IPS-NIHi7 (cell line): ENCODE data around the gene COL23A1.
"Not testable (repeated sequence)": the region's sequence is repeated elsewhere in the genome, so short reads cannot be mapped to it uniquely, and the experiment has no call there.

ENCODE experiments used
- DNase-seq: peaks from one replicate; pipeline ENCODE4 v3.0.0; 2012; ENCODE audit warnings: mixed read lengths; ENCODE audit errors: extremely low spot score

COL23A1 gene

DNA sequence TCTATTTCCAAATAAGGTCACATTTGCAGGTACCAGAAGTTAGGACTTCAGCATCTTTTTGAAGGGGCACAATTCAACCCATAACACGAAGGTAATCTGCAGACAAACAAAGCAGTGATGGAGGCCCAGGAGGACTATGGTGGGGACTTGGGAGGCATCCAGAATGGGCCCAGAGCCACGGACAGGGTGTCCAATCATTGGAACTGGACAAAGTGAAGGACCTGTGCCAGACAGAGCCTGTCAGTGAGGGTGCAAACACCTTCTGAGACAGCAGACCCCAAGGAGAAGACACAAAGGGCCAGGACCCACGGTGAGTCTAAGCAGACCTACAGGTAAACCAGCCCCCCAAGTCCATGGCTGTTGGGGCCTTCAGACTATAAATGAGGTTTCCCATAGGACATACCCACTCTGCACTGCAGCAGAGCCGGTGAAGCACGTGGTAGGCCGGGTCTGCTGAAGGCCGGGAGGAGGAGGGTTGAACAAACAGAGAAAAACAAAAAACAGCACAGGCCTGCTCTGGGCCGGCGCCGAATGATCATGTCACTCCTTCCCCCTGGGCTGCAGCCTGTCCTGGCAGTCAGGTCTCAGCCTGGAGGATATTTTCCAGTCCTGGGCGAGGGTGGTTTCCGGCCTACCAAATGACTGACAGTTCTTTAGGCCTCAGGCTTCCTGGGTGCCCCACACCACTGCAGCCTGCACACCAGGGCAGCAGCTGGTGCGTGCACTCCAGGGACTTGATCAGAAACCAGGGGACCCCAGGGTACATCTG lies 84.4 kb downstream of the COL23A1 start:
- no peak for DNase-seq

DNA sequence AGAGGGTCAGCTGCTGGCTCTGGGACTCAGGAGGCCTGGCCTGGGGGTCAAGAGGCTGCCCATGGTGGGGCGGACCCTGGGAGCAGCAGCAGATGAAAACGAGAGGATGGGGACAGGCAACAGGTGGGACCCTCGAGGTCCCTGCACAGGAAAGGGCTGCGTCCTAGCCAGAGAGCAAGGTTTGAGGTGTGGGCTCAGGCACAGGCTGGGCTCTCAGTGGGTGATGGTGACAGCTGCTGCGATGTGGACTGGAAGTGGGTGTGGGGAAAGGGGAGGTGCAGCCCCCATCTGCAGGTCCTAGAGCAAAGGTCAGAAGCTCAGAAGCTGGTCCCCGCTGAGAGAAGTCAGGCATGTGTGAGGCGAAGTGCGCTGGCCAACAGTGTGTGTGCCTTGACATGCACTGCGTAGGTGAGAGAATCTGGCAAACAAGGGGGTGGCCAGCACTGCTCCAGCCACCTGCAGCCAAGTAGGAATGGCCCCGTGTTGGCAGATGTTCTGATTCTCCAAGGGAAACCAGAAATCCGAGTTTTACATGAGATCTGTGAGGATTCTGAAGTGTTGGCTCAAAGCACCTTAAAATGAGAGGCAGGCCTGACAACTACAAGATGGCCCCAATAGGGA lies 85.7 kb downstream of the COL23A1 start:
- no peak for DNase-seq

DNA sequence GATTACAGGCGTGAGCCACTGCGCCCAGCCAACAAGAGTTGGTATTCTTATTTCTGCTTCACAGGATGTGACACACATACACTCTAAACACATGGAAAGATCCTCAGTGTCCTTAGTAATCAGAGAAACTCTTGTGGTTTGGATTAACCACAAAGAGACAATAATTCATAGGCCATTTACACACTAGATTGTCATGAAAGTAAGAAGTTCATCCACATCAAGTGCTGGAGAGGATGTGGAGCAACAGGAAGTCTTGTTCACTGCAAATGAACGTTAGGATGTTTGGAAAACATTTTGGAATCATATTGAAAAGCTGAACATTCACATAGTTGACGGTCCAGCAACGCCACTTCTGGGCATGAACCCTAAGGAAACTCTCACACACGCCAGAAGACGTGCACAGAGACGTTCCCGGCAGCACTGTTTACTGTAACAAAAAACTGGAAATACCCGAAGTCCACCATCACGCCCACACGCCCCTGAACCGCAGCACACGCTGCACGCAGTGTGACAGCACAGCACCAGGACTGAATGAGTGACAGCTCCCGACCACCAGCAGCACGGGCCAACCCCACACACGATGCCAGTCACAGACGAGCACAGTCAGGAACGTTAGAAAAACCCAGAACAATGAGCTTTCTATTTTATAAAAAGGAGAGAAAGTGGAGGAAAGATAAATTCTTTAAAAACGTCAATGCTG lies 87.6 kb downstream of the COL23A1 start:
- no peak for DNase-seq

DNA sequence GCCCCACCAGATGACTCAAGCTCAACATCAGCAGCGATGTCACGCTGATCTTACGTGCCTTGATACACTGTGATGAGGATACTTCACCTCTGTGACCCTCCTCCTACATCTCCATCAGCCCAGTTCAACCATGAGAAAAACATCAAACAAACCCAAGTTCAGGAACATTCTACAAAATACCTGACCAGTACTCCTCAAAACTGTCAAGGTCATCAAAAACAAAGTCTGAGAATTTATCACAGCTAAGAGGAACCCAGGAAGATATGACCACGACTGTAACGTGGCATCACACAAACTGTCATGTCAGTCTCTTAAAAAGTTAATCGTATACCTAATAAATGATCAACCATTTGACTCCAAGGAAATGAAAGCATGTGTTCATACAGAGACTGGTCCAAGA lies 90.8 kb downstream of the COL23A1 start:
- DNase-seq = no peak

DNA sequence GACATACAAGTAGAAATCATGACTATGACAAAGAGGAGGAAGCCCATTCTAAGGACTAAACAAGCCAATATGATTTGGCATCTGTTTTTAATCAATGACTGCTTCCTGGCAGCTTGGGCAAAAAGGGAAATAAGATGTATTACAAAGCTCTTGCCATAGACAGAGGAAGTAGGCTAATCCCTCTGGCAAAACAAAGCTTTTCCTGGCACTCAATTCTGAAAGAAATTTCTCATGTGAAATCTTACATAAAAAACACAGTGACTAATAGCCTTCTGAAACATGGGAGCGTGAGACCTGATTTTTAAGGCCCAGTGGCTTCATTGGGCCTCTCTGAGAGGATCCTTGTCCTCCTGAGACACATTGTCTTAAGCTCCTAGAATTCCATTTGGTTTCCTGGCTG lies 93.6 kb downstream of the COL23A1 start:
- no peak for DNase-seq

DNA sequence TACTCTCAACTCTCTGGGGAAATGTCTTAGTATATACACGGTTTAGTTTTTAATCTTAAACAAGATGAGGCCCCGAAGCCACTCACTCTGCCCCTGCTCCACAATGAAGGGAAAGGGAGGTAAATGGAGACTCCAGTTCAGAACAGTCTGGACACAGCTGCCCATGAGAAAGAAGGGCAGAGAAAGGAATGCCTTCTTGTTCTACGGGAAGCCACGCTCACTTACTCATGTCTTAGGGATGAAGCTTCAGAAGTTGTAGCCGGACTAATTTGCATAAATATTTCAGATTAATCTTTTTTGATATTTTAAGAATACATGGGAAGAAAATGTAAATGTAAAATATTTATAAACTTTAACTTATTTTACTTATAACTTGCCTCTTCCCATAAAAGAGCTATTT lies 94.0 kb downstream of the COL23A1 start:
- no peak for DNase-seq

DNA sequence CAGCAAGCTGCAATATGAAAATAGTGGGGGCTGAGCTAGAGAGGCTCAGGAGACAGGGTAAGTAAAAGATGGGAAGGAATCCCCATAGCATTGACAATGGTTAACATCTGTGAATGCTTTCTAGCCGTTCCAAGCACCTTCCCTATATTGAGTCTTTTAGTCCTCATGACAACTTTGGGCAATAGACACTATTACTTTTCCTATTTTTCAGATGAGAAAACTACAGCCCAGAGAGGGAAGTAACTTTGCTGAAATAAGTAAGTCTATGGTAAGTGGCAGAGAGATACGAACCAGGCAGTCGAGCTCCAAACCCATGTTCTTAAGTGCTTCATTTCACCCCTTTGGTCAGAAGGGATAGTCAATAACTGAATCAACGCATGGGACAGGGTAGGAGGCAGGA lies 94.5 kb downstream of the COL23A1 start:
- DNase-seq = no peak

DNA sequence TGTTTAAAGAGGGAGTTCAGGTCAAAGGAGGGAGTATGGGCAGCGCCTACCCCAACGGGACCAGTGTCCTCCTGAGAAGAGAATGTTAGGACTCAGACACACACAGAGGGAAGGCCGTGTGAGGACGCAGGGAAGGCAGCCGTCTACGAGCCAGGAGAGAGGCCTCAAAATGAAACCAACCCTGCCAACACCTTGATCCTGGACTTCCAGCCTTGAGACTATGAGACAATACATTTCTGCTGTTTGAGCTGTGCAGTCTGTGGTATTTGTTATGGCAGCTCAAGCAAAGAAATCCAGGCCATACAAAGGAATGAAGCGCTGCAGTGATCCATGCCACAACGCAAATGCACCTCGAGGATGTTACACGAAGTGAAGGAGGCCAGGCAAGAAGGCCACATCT lies 97.9 kb downstream of the COL23A1 start:
- no peak for DNase-seq

DNA sequence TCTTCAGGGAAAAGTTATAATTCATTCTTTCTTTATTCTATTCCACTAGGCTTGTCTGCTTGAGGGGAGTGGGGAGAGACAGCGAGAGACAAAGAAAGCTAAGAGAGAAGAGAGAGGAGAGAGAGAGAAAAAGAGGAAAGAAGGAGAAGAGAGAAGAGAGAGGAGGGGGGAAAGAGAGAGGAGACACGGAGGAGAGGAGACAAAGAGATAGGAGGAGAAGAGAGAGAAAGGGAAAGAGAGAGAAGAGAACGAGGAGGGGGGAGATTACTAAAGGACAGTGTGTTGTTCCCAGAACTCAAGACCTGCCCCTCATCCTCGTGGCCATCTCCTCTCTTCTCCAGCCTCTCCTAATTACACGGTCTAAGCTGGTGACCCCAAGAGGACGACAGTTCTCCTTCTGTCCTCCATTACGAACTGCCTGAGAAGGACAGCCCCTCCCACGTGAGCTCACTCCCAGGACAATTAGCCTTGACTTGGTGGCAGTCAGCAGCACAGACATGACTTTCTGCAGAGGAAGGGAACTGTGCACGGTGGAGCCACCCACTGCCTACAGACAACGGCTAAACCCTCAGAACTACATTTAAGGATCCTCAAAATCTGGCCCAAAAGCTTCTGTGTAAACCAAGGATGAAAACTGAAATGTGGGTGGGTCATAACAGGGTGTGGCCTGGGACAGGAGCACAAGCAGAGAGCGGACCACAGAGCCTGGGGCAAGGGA lies 99.1 kb downstream of the COL23A1 start:
- no peak for DNase-seq

DNA sequence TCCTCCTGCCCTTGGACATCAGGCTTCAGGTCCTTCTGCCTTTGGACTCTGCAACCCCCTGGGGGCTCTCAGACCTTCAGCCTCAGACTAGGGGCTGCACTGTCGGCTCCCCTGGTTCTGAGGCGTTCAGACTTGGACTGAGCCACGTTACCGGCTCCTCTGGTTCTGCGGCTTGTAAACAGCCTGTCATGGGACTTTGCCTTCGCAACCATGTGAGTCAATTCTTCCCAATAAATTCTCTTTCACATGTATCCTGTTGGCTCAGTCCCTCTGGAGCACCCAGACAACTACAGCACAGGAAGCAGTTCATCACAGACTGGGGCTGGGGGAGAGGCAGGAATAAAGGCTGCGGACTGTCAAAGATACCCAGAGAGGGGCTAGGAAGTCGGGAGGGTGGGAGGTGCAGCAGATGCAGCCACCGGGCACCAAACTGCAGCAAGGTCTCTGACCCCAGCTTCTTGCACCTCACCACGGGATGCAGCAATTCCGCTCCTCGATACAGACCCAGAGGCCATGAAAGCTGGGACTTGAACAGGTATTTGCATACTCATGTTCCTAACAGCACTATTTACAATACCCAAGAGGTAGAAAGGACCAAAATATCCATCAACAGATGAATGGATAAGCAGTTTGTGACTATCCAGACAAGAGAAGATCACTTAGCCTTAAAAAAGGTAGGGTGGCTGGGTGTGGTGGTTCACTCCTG lies 100.8 kb downstream of the COL23A1 start:
- DNase-seq = no peak

DNA sequence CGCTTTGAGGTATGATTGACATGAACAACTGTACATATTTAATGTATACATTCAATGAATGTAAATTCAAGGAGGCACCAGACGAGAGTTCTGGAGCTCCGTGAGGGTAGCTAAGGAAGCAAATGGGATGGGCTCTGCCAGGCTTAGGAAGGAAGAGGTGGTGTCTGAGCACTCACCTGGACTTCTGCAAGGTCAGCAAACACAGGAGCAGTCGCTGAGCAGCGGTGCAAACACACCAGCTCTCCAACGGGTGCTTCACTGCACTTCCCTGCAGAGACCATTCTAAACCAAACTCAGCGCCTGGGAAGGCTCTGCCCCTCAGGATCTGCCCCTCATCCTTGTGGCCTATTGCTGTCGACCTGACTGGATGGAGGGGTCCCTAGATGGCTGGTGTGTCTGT lies 101.5 kb downstream of the COL23A1 start:
- no peak for DNase-seq

DNA sequence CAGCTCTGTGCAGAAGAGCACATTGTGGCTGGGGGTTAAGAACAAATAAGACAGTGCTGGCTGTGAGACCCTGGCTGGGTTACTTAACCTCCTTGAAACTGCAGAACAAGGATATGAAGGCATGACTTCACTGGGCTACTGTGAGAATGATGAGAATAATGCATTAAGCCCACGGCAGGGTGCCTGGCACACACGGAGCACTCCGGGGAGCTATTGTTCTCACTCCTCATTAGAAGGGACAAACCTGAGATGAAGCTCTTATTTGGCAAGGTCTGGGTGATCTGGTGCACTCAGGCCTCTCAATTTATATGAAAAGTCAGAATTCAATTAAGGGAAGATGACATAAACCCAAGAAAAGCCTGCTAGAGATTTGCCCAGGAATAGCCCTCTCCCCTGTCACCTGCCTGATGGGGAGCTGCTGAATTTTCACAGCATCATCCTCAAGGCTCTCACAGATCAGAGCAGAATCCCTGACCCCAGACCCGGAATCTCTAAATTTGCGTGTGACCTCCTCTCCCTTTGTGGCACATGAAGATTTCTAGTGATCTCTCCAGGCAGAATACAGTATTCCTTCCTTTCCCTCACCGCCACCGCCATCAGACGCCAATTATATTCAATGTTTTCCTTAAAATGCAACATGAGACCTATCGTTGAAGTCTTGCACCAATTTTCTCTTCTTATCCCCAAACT lies 102.1 kb downstream of the COL23A1 start:
- DNase-seq = no peak

DNA sequence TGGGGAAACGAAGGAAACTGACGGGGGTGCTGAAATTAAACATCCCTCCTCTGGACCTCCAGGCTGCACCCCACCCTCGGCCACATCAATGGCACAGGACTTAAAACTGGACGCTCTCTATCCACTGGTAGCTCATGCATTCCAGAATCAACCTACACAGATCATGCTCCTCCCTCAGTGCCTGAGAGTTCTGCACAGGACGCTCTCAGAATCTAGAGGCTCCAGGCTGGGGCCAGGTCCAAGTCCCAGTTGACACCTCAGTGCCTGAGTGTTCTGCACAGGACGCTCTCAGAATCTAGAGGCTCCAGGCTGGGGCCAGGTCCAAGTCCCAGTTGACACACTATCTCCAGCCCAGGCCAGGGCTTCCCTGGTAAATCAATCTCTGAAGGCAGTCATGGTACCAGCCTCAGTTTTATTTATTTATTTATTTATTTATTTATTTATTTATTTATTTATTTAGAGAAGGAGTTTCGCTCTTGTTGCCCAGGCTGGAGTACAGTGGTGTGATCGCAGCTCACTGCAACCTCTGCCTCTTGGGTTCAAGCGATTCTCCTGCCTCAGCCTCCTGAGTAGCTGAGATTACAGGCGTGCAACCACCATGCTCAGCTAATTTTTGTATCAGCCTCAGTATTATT lies 103.2 kb downstream of the COL23A1 start:
- not testable (repeated sequence) for DNase-seq

DNA sequence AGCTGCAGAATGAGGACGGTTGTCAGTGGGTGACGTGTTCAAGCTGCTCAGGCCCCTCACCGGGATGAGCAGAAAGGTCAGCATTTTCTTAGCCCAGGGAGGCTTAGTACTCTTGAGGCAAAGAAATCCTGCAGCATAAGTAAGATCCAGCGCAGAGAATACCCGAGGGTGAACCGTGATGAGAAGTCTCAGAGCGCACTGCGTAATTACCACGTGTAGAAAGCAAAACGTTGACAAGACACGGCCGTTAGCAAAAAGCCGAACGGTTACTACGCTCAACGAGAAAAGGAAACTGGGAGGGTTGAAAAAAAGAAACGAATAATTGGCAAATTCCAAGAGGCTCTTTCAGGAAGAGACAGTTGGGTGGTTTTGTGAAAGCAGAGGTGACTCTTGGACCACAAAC lies 104.0 kb downstream of the COL23A1 start:
- DNase-seq = no peak

DNA sequence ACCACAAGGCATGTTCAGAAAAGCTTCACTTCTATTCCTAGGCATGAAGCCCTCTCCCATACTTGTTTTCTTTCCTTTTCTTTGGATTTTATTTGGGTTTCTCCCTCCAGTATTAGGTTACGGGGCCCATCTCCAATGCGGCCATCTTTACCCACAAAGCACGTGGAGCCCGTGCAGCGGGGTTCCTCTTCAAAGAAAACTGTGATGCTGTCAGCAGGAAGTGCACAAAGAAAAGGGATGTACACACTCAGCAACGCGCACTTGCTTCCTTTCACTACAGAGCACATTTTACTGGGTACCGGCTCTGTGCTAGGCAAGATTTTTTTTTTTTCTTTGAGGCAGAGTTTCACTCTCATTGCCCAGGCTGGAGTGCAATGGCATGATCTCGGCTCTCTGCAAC lies 106.6 kb downstream of the COL23A1 start:
- DNase-seq = no peak

DNA sequence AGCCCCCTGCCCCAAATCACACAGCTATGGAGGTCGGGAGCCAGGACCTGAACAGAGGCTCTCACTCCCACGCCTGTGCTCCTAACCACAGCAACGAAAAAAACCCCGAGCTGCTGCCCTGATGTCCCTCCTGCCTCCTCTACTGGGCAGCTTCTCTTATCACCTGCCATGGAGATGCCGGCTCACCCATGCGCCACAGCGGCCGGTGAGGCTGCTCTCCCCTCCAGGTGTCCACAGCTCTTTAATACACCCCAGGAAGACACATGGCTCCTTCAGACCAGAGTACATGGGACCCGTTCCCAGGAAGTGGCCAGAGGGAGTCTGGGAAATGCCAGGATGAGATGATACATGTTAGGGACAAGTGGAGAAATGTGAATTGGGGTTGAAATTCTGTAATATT lies 110.9 kb downstream of the COL23A1 start:
- no peak for DNase-seq

DNA sequence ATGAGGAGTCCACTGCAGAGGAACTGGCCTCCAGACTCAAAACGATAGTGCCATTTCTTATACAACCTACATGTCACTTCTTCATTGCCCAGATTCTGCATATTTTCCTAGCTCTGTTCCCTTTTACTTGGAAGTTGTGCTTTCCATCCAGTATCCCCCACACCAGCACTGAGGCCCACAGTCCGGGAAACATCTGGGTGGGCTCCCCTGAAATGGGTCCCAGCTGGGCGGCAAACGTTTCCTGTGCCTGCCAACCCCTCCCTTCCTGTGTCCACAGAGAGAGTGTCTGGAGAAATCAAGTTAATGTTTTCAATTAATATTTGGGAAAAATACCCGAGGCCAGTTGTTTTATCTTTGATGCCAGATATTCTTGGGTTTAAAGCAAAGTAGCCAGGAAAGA lies 111.8 kb downstream of the COL23A1 start:
- no peak for DNase-seq

DNA sequence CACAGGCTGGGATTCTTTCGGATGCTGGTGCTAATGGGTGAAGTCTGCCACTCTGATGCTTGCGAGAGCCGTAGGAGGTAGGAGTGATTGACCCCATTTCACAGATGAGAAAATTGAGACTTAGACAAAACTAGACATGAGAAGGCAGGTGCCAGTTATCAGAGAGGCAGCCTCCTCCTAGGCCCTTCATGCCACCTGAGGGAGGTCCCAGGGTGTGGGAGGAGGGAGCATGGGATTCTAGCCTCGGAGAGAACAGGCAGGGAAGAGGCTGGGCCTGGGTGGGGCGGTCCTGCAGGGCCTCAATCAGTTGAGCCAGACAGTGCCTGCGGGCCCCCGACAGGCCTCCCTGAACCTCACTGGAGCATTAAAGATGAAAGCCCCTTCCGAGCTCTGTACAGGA lies 112.4 kb downstream of the COL23A1 start:
- no peak for DNase-seq

DNA sequence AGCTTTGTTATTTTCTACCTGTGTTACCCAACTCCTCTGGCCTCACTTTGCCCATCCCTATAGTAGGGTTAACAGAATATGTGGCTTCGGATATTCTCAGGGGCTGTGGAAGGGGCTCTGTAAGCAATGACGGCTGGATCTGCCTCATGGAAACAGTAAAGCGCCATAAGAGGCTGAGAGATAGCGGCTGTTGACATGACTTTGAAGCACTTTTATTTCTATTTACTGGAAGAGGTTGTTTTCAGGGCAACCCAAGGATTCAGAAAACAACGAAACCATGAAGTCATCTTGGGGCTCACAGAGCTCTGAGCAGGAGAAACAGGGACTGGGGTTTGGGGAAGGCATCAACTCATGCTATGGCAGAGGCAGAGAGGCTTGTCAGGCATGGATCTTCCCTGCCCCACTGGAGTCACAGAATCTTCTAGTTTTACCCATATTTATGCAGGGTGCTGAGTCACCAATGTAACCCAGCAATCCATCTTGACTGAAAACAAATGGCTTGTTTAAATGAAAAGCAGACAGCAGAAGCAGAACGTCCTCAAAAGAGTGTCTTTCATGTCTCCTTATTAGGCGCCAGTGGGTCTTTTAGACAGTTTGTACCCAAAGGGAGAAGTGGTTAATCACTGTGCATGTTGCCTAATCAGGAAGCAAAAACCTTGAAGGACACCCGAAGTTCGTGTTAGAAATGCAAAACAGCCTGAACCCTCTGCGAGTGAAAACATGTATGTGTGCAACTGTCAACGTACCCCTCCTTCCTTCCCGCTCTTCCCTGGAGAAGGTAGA lies 113.0 kb downstream of the COL23A1 start:
- DNase-seq = no peak

DNA sequence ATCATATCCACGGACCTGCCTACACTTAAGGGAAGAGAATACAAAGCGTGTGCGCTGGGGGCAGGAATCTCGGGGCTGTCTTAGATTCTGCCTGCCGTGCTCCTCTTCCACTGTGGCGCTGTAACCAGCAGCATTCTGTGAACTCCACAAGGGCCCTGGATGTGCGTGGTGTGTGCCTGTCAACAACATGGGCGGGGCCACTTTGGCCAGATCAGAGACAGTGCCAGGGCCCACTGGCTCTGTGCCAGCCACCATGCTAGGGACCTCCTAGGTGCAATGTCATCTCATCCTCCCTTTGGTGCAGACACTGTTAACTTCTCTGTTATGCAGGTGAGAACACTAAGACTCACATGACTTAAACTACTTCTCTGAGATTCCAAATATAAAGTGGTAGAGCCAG lies 113.7 kb downstream of the COL23A1 start:
- DNase-seq = no peak
